Measurements from ENCODE around the gene VPS25.

DNA sequence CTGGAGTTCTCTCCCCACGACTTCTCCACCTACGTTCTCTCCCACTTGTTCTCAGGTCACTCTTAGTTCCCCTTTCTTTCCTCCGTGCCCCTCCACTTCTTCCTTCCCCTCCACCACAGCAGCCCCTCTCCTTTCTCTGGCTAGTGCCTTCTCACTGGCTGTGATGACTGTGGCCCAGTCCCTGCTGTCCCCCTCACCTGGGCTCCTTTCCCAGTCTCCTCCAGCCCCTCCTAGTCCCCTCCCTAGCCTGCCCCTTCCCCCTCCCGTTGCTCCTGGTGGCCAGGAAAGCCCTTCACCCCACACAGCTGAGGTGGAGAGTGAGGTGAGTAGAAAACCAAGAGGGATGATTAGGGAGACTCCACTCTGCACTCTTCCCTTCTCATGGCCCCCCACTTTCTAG is 21.8 kb downstream of the VPS25 start:
- no peak for TF ChIP-seq CTCF (IDR thresholded peaks at IDR 0.05)
- no peak for TF ChIP-seq POLR2A (IDR thresholded peaks at IDR 0.05)
- TF ChIP-seq POLR2AphosphoS5 (IDR thresholded peaks at IDR 0.05) = no peak
